NCI-H128 (cell line): ENCODE measurements around the gene CIROP.

ENCODE experiments used
- DNase-seq: peaks from one replicate; lab custom pipeline; 2025; ENCODE audit not compliant: unreplicated experiment; lab: John Stamatoyannopoulos, UW

CIROP gene

GRCh38 chr14:23104591-23105347 lies at the start of gene CIROP:
Gene CIROP (minus strand): TSS chr14:23104989. CDS start chr14:23104920, 69 bp downstream.
- DNase-seq = no peak

- no peak for DNase-seq
Measured at GRCh38 chr14:23153851-23154796, 49.3 kb upstream of the CIROP start.

GRCh38 chr14:23151342-23151741 lies 46.6 kb upstream of the CIROP start:
- DNase-seq = no peak

- DNase-seq = no peak
Measured at GRCh38 chr14:23149745-23150144, 45.0 kb upstream of the CIROP start.

GRCh38 chr14:23148591-23149249 lies 43.9 kb upstream of the CIROP start:
- DNase-seq = no peak

GRCh38 chr14:23147676-23148075 lies 42.9 kb upstream of the CIROP start:
- no peak for DNase-seq

GRCh38 chr14:23146980-23147379 lies 42.2 kb upstream of the CIROP start:
- DNase-seq = no peak

GRCh38 chr14:23146351-23146910 lies 41.6 kb upstream of the CIROP start:
- no peak for DNase-seq

GRCh38 chr14:23145794-23146350 lies 41.1 kb upstream of the CIROP start:
- DNase-seq = no peak

GRCh38 chr14:23143911-23144310 lies 39.1 kb upstream of the CIROP start:
- no peak for DNase-seq

GRCh38 chr14:23142826-23143225 lies 38.0 kb upstream of the CIROP start:
- DNase-seq = no peak

- DNase-seq = no peak
Measured at GRCh38 chr14:23141706-23142444, 37.1 kb upstream of the CIROP start.

GRCh38 chr14:23140371-23140770 lies 35.6 kb upstream of the CIROP start:
- DNase-seq = no peak

GRCh38 chr14:23139874-23140273 lies 35.1 kb upstream of the CIROP start:
- no peak for DNase-seq

GRCh38 chr14:23137813-23138535 lies 33.2 kb upstream of the CIROP start:
- no peak for DNase-seq

GRCh38 chr14:23137192-23137812 lies 32.5 kb upstream of the CIROP start:
- DNase-seq = no peak

GRCh38 chr14:23136566-23137133 lies 31.9 kb upstream of the CIROP start:
- DNase-seq = no peak

GRCh38 chr14:23132970-23133369 lies 28.2 kb upstream of the CIROP start:
- DNase-seq = no peak

GRCh38 chr14:23131482-23131881 lies 26.7 kb upstream of the CIROP start:
- no peak for DNase-seq
